ENCODE measurements around the gene SLC4A1AP.

The SLC4A1AP gene

DNA sequence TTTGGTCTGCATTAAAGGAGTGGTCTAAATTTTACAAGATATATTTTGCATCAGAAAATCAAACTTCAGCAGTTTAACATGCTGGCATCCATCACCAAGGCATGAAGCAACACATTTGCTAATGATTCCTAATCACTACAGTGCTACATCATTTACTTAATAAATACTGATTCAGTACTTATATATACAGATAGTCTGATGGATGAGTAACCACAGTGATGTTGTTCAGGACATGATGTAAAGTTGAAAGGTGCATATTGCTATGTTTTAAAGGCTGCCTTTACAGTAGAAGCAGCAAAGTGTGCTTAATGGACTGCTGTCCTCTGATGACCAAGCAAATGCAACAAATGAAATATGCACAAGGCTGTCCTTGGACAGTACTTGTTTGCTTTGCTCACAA is 11.3 kb upstream of the SLC4A1AP start:
- TF ChIP-seq SIN3A (IDR thresholded peaks at IDR 0.05; ENCODE audit: borderline replicate concordance, insufficient read depth, low read length) (no peak), POLR2AphosphoS5 (IDR thresholded peaks at IDR 0.05; ENCODE audit: low read depth, low read length) (no peak), FOXP2 (optimal IDR thresholded peaks at IDR 0.05; ENCODE audit: borderline replicate concordance, extremely low read depth, extremely low read length, insufficient read depth) (no peak), TAF1 (IDR thresholded peaks at IDR 0.05; ENCODE audit: borderline replicate concordance, insufficient read depth, low read length) (no peak)
- TF ChIP-seq, protein P1, sequence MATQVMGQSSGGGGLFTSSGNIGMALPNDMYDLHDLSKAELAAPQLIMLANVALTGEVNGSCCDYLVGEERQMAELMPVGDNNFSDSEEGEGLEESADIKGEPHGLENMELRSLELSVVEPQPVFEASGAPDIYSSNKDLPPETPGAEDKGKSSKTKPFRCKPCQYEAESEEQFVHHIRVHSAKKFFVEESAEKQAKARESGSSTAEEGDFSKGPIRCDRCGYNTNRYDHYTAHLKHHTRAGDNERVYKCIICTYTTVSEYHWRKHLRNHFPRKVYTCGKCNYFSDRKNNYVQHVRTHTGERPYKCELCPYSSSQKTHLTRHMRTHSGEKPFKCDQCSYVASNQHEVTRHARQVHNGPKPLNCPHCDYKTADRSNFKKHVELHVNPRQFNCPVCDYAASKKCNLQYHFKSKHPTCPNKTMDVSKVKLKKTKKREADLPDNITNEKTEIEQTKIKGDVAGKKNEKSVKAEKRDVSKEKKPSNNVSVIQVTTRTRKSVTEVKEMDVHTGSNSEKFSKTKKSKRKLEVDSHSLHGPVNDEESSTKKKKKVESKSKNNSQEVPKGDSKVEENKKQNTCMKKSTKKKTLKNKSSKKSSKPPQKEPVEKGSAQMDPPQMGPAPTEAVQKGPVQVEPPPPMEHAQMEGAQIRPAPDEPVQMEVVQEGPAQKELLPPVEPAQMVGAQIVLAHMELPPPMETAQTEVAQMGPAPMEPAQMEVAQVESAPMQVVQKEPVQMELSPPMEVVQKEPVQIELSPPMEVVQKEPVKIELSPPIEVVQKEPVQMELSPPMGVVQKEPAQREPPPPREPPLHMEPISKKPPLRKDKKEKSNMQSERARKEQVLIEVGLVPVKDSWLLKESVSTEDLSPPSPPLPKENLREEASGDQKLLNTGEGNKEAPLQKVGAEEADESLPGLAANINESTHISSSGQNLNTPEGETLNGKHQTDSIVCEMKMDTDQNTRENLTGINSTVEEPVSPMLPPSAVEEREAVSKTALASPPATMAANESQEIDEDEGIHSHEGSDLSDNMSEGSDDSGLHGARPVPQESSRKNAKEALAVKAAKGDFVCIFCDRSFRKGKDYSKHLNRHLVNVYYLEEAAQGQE (IDR thresholded peaks at IDR 0.05; ENCODE audit: insufficient read depth in 1 of 2, low read depth in 2 of 2, low read length in 2 of 2) = no peak

DNA sequence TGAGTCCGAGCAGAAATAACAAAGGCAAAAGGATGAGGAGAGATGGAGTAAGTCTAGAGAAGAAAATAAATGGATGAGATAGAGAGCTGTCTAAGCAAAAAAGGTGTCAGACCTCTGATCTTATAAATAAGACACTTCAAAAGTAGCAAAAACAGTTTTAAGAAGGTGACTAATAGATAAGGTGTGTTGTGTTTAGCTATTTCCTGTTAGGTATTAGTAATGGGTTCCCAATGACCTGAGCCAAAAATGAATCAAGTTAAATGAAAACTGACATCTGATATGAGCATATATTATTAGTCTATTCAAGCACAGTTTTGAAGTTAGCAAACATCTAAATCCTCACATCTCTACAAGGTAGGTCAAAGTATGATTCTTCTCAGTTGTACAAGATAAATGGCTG is 10.9 kb upstream of the SLC4A1AP start:
- TF ChIP-seq TAF1 (IDR thresholded peaks at IDR 0.05; ENCODE audit: borderline replicate concordance, insufficient read depth, low read length) (no peak), SIN3A (IDR thresholded peaks at IDR 0.05; ENCODE audit: borderline replicate concordance, insufficient read depth, low read length) (no peak), POLR2AphosphoS5 (IDR thresholded peaks at IDR 0.05; ENCODE audit: low read depth, low read length) (no peak), FOXP2 (optimal IDR thresholded peaks at IDR 0.05; ENCODE audit: borderline replicate concordance, extremely low read depth, extremely low read length, insufficient read depth) (no peak)
- TF ChIP-seq, protein P1 (IDR thresholded peaks at IDR 0.05; ENCODE audit: insufficient read depth in 1 of 2, low read depth in 2 of 2, low read length in 2 of 2) = no peak

DNA sequence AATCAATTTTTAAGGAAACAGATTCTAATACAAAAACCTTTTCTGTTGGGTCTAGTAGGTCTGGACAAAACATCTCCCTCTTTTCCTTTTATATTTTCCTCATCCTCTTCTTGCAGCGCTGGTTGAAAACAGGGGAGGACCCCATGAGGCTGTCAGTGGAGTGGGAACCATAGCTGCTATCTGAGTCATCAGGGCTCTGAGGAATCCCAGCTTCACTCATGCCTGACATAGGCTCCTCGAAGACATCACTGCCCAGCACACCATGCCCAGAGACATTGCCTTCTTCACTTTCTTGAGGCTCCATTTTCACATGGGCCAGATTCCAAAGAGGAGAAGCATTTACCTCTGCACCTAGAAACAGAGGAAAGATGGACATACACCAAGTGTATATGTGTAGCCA is 10.3 kb upstream of the SLC4A1AP start:
- TF ChIP-seq, protein P1 (IDR thresholded peaks at IDR 0.05; ENCODE audit: insufficient read depth in 1 of 2, low read depth in 2 of 2, low read length in 2 of 2) = no peak
- TF ChIP-seq TAF1 (IDR thresholded peaks at IDR 0.05; ENCODE audit: borderline replicate concordance, insufficient read depth, low read length) = no peak
- TF ChIP-seq SIN3A (IDR thresholded peaks at IDR 0.05; ENCODE audit: borderline replicate concordance, insufficient read depth, low read length) = no peak
- no peak for TF ChIP-seq POLR2AphosphoS5 (IDR thresholded peaks at IDR 0.05; ENCODE audit: low read depth, low read length)
- TF ChIP-seq FOXP2 (optimal IDR thresholded peaks at IDR 0.05; ENCODE audit: borderline replicate concordance, extremely low read depth, extremely low read length, insufficient read depth) = no peak

DNA sequence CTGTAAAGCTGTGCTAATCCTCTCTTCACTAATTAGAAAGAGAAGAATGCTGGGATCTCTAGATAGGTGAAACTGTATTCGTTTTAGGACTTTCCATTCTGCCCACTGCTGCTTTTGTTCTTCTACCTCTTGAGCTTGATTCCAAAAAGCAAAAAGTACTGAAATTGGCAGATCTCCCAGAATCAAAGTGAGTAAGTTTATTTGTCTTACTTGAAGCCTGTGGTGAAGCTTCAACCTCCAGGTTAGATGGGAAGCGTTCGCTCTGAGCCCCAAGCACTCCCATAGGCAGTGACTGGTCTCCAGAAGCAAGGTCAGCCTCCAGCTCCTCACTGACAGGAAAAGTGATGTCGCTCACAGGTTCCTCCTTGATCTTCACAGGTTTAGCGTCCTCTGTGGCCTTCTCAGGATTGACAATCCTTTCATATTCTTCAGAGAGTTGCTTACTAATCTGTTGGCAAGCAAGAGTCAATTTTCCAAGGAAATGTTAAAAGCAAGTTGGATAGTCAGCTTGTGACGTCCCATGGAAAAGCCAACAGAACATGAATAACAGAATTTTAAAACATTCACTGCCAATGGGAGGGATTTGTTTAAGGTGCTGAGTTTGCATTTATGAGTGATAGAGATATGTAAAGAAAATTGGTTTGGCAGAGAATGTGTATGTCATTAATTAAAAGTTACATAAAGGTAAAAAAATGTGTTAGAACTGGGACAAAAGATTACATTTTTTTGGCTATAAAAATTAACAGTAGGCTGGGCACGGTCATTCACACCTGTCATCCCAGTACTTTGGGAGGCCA is 8.3 kb upstream of the SLC4A1AP start:
- TF ChIP-seq SIN3A (IDR thresholded peaks at IDR 0.05; ENCODE audit: borderline replicate concordance, insufficient read depth, low read length) = no peak
- no peak for TF ChIP-seq FOXP2 (optimal IDR thresholded peaks at IDR 0.05; ENCODE audit: borderline replicate concordance, extremely low read depth, extremely low read length, insufficient read depth)
- no peak for TF ChIP-seq TAF1 (IDR thresholded peaks at IDR 0.05; ENCODE audit: borderline replicate concordance, insufficient read depth, low read length)
- no peak for TF ChIP-seq POLR2AphosphoS5 (IDR thresholded peaks at IDR 0.05; ENCODE audit: low read depth, low read length)
- TF ChIP-seq, protein P1 (IDR thresholded peaks at IDR 0.05; ENCODE audit: insufficient read depth in 1 of 2, low read depth in 2 of 2, low read length in 2 of 2) = no peak
